Measurements from ENCODE around the gene TANGO2. TPM values are rescaled to one million over a fixed set of nuclear protein-coding genes. Genes with fewer than 3 reads are reported as not detected.

The TANGO2 gene
- total RNA-seq, 2 donors from 2014 or later = 10.5 to 19.7 TPM

GRCh38 chr22:19991645-19992451 lies 29.1 kb upstream of the TANGO2 start:
- Histone ChIP-seq H3K4me1 (peaks cover under 1% of the 10 kb centered on the region), H3K4me3 (no peak overlapping the region), H3K36me3 (replicated peaks in 1 of 2; ENCODE audit: insufficient read depth in 1 of 2, low read depth in 2 of 2) (no peaks in the 10 kb centered on the region), H3K27ac (no peak overlapping the region), H3K9me3 (no peaks in the 10 kb centered on the region), H3K27me3 (no peaks in the 10 kb centered on the region)
- ATAC-seq (no peak), DNase-seq (no peak)
- intact Hi-C loops (cut with DNase I) = no loop called here
- 90 to 100% methylated on average over 5 to 23 of the region's 23 CpGs for WGBS, 2 donors
- no peak for TF ChIP-seq CTCF (IDR thresholded peaks at IDR 0.05)
- no peak for TF ChIP-seq POLR2A (IDR thresholded peaks at IDR 0.05)

GRCh38 chr22:19992481-19992911 lies 28.4 kb upstream of the TANGO2 start:
- Histone ChIP-seq H3K9me3 (no peaks in the 10 kb centered on the region), H3K27ac (no peak overlapping the region), H3K4me1 (no peaks in the 10 kb centered on the region), H3K27me3 (no peaks in the 10 kb centered on the region), H3K4me3 (no peak overlapping the region), H3K36me3 (replicated peaks in 1 of 2; ENCODE audit: insufficient read depth in 1 of 2, low read depth in 2 of 2) (no peaks in the 10 kb centered on the region)
- intact Hi-C loops (cut with DNase I) = no loop called here
- ATAC-seq (no peak), DNase-seq (no peak)
- TF ChIP-seq POLR2A (IDR thresholded peaks at IDR 0.05) (no peak), CTCF (IDR thresholded peaks at IDR 0.05) (no peak)
- 96 to 97% methylated on average over 3 to 7 of the region's 7 CpGs for WGBS, 2 donors

- Histone ChIP-seq H3K36me3 (replicated peaks in 1 of 2; ENCODE audit: insufficient read depth in 1 of 2, low read depth in 2 of 2) (no peaks in the 10 kb centered on the region), H3K4me3 (no peak overlapping the region), H3K9me3 (no peaks in the 10 kb centered on the region), H3K4me1 (no peaks in the 10 kb centered on the region), H3K27me3 (no peaks in the 10 kb centered on the region), H3K27ac (no peak overlapping the region)
- WGBS, 2 donors = 70 to 79% methylated on average over 5 to 6 of the region's 6 CpGs
- DNase-seq (no peak), ATAC-seq (no peak)
- no peak for TF ChIP-seq POLR2A (IDR thresholded peaks at IDR 0.05)
- TF ChIP-seq CTCF (IDR thresholded peaks at IDR 0.05) = no peak
- intact Hi-C loops (cut with DNase I) = no loop called here
Measured at GRCh38 chr22:19992921-19993355, 28.0 kb upstream of the TANGO2 start.

- Histone ChIP-seq H3K4me3 (no peak overlapping the region), H3K4me1 (no peaks in the 10 kb centered on the region), H3K36me3 (replicated peaks in 1 of 2; ENCODE audit: insufficient read depth in 1 of 2, low read depth in 2 of 2) (no peaks in the 10 kb centered on the region), H3K27me3 (no peaks in the 10 kb centered on the region), H3K9me3 (no peaks in the 10 kb centered on the region), H3K27ac (no peak overlapping the region)
- intact Hi-C loops (cut with DNase I) = no loop called here
- 87 to 89% methylated on average over 7 of the region's 7 CpGs for WGBS, 2 donors
- ATAC-seq = no peak
- TF ChIP-seq CTCF (IDR thresholded peaks at IDR 0.05) (no peak), POLR2A (IDR thresholded peaks at IDR 0.05) (no peak)
- DNase-seq = no peak
Measured at GRCh38 chr22:19993926-19994325, 27.0 kb upstream of the TANGO2 start.

All from body of pancreas (tissue), 4 donors.